Lower lobe of right lung (tissue), 2 donors: Measurements from ENCODE around the gene SMC1B. TPM values are rescaled to one million over a fixed set of nuclear protein-coding genes. Genes with fewer than 3 reads are reported as not detected.
"Not testable (repeated sequence)": the region's sequence is repeated elsewhere in the genome, so short reads cannot be mapped to it uniquely, and the experiment has no call there.

Experiments used
- ATAC-seq, 2 donors: fragments of 200-7000 bp; cut with Tn5 transposase; one replicate each; pipeline ENCODE4 v1.9.1; 2020 to 2022; ENCODE audit warnings: mild to moderate bottlenecking in 2 of 2, moderate library complexity in 2 of 2
- DNase-seq: peaks from one replicate; pipeline ENCODE4 v3.0.0-alpha.2; 2020
- H3K27ac ChIP-seq: fragments of 200-600 bp; one replicate; pipeline ENCODE4 v1.8.0; 2022
- H3K27me3 ChIP-seq: fragments of 200-600 bp; one replicate; pipeline ENCODE4 v1.8.0; 2022; ENCODE audit warnings: low read depth
- H3K36me3 ChIP-seq: fragments of 200-600 bp; one replicate; pipeline ENCODE4 v1.8.0; 2022; ENCODE audit warnings: mild to moderate bottlenecking
- H3K4me1 ChIP-seq: fragments of 200-600 bp; one replicate; pipeline ENCODE4 v1.8.0; 2022
- H3K4me3 ChIP-seq: fragments of 200-600 bp; one replicate; pipeline ENCODE4 v1.8.0; 2022; ENCODE audit warnings: mild to moderate bottlenecking
- H3K9me3 ChIP-seq: fragments of 200-600 bp; one replicate; pipeline ENCODE4 v1.8.0; 2022
- CTCF ChIP-seq: fragments of 200-600 bp; IDR thresholded peaks from one replicate; pipeline ENCODE4 v1.8.0; 2022; ENCODE audit warnings: antibody characterized with exemption, mild to moderate bottlenecking
- intact Hi-C: fragments of 100-400 bp; cut with DNase I; formaldehyde crosslinking; loops from one replicate; pipeline ENCODE4 v1.11.0; 2022
- total RNA-seq: library from RNA; stranded (reverse); fragmentation: NEBNext Ultra II Directional; extraction: Animal tissue kit (Norgen Biotek cat#: 25700); gene quantifications from one replicate; pipeline ENCODE4 v1.2.1, GENCODE V29; 2021
- donor health status: DM: no; HTN: yes; CAD: no; lungs with severe emphysema.

SMC1B gene
- total RNA-seq, 1 donor from 2014 or later, result not detected

- Histone ChIP-seq H3K4me3 (no peak overlapping the region), H3K4me1 (no peaks in the 10 kb centered on the region), H3K27me3 (no peaks in the 10 kb centered on the region), H3K36me3 (no peaks in the 10 kb centered on the region), H3K27ac (no peak overlapping the region), H3K9me3 (no peaks in the 10 kb centered on the region)
- DNase-seq, result no peak
- TF ChIP-seq CTCF, result no peak
- peak; percentile 9 to 35 for ATAC-seq
- intact Hi-C loops, result no loop called here
Observed at GRCh38 chr22:45448431-45448830, 35.0 kb upstream of the SMC1B start.

GRCh38 chr22:45447596-45447995 is 34.2 kb upstream of the SMC1B start:
- H3K9me3 ChIP-seq, H3K27ac ChIP-seq, H3K36me3 ChIP-seq, intact Hi-C loops, DNase-seq, H3K4me1 ChIP-seq, ATAC-seq, H3K27me3 ChIP-seq, H3K4me3 ChIP-seq: not testable (repeated sequence)

GRCh38 chr22:45446216-45446615 is 32.8 kb upstream of the SMC1B start:
- Histone ChIP-seq H3K27me3 (no peaks in the 10 kb centered on the region), H3K4me1 (peaks cover 4% of the 10 kb centered on the region), H3K36me3 (no peaks in the 10 kb centered on the region), H3K27ac (no peak overlapping the region), H3K4me3 (no peak overlapping the region), H3K9me3 (no peaks in the 10 kb centered on the region)
- ATAC-seq (no peak), DNase-seq (no peak)
- intact Hi-C loops, result no loop called here
- TF ChIP-seq CTCF, result no peak

- DNase-seq (no peak), ATAC-seq (no peak)
- peaks cover 7% of the 10 kb centered on the region for H3K4me1 ChIP-seq
- H3K4me3 ChIP-seq, result no peak overlapping the region
- H3K27ac ChIP-seq, result no peak overlapping the region
- H3K27me3 ChIP-seq, result no peaks in the 10 kb centered on the region
- H3K9me3 ChIP-seq, result no peaks in the 10 kb centered on the region
- no peak for TF ChIP-seq CTCF
- intact Hi-C loops, result no loop called here
- H3K36me3 ChIP-seq, result no peaks in the 10 kb centered on the region
Observed at GRCh38 chr22:45445031-45445710, 31.8 kb upstream of the SMC1B start.

- H3K27me3 ChIP-seq, result no peaks in the 10 kb centered on the region
- no peak overlapping the region for H3K27ac ChIP-seq
- no peaks in the 10 kb centered on the region for H3K36me3 ChIP-seq
- intact Hi-C loops, result no loop called here
- ATAC-seq (no peak), DNase-seq (no peak)
- no peaks in the 10 kb centered on the region for H3K9me3 ChIP-seq
- H3K4me3 ChIP-seq, result no peak overlapping the region
- peaks cover 7% of the 10 kb centered on the region for H3K4me1 ChIP-seq
- no peak for TF ChIP-seq CTCF
Observed at GRCh38 chr22:45444168-45444567, 30.8 kb upstream of the SMC1B start.

- no peak for TF ChIP-seq CTCF
- no peaks in the 10 kb centered on the region for H3K27me3 ChIP-seq
- ATAC-seq (no peak), DNase-seq (no peak)
- no peak overlapping the region for H3K4me3 ChIP-seq
- peaks cover 7% of the 10 kb centered on the region for H3K4me1 ChIP-seq
- intact Hi-C loops, result no loop called here
- no peaks in the 10 kb centered on the region for H3K36me3 ChIP-seq
- H3K9me3 ChIP-seq, result no peaks in the 10 kb centered on the region
- no peak overlapping the region for H3K27ac ChIP-seq
Observed at GRCh38 chr22:45442116-45442515, 28.7 kb upstream of the SMC1B start.
